Anterior cingulate cortex (tissue), 58 donors: ENCODE measurements around the gene MSI1.

ENCODE experiments used
- DNase-seq, 58 donors: peaks; one replicate each; lab custom pipeline; 2025; lab: John Stamatoyannopoulos, UW

MSI1 gene

DNA sequence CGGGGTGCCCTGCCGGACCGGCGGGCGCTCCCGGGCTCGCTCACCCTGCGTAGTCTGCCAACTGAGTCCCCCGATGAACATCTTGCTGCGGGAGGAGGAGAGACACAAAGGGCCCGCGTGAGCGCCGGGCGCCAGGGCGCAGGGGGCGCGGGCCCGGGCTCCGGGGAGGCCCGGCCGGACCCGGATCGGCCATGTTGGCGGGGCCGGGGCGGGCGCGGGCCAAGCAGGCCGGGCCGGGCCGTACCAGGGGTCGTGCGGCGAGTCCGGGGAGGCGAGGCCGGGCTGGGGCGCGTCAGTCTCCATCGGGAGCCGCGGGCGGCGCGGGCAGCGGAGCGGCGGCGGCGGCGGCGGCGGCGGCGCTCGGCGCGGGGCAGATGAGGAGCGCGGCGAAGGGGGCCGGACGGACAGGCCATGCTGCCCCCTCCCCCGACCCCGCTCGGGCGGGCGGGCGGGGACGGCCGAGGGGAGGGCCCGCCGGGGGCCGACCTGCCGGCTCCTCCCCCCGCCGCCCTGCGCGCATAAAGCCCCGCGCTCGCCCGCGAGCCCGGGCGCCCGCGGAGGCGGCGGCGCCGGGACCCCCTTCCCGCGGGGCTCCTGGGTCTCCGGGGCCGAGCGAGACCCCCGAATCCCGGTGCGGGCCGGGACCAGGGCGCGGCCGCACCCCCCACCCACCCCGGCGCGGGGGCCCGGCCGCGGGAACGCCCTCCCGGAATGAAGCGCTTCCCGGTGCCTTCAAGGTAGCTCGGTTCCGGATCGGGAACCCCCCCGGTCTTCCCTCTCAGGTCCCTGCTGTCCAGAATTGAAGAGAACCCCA, at the start of gene MSI1:
TSS of gene MSI1 (minus strand) at position 376 of the 814 bp plus-strand sequence. CDS start at position 303, 73 bp downstream.
- DNase-seq, result peak in 12 of 58 donors; percentile 1 to 44 (median 12)

DNA sequence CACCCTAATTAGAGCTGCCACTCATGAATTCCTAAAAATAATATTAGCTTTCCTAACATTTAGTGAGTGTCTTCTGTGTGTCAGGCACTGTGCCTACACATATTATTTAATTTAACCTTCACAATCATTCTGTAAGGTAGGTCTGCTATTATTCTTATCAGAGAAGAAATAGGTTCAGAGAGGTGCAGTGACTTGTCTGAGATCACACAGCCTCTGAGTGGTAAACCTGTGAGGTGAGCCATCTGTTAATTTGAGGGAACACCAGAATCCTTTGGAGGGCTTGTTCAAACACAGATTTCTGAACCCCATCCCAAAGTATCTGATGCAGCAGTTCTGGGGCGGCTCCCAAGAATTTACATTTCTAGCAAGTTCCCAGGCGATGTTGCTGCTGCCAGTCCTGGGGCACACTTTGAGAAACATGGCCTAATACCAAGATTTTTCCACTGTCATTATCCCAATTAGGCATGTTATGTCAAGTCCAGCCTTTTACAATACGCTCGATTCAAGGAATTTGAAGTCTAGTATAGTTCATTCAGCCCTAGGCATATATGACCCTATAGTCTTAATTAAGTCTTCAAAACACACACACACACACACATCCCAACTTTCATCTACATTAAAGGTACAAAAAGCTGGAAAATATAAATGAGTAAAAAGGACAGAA, 49.1 kb upstream of the MSI1 start:
- DNase-seq, result no peak

- no peak for DNase-seq
These were observed 47.7 kb upstream of the MSI1 start for GRCh38 chr12:120416490-120417216.

- DNase-seq, result peak in 46 of 58 donors; percentile 5 to 83 (median 42)
These were observed 45.1 kb upstream of the MSI1 start for GRCh38 chr12:120413901-120414695.

DNA sequence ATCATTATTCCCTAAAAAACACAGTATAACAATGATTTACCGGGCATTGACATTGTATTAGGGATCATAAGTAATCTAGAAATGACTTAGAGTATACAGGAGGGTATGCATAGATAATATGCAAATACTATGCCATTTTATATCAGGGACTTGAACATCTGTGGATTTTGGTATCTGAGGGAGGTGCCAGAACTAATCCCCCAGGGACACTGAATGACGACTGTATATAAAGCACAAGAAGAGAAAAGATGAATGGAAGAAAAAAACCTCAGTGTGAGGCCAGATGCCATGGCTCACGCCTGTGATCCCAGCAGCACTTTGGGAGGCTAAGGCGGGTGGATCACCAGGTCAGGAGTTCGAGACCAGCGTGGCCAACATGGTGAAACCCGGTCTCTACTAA, 43.5 kb upstream of the MSI1 start:
- DNase-seq, result no peak

GRCh38 chr12:120408771-120409170, 39.8 kb upstream of the MSI1 start:
- no peak for DNase-seq

- no peak for DNase-seq
These were observed 37.6 kb upstream of the MSI1 start for GRCh38 chr12:120406553-120406952.

GRCh38 chr12:120406069-120406468, 37.1 kb upstream of the MSI1 start:
- DNase-seq, result no peak

DNA sequence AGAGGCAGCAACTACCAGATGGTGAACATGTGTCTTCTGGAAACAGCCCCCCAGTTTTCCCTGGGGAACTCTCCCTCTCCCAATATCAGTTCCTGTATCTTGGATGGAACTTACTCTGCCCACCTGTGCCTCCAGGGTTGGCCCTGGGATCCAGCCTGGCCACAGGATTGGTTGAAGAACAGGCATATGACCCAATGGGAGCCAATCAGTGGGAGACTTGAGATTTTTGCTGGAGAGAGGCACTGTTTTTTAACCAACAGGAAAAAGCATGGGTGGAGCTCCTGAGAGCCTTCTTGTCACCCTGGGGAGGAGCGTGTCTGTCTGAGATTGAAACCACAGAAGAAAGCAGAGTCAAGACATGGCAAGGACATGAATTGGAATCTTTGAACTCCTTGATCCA, 35.3 kb upstream of the MSI1 start:
- DNase-seq, result no peak

GRCh38 chr12:120403869-120404268, 34.9 kb upstream of the MSI1 start:
- DNase-seq, result no peak

DNA sequence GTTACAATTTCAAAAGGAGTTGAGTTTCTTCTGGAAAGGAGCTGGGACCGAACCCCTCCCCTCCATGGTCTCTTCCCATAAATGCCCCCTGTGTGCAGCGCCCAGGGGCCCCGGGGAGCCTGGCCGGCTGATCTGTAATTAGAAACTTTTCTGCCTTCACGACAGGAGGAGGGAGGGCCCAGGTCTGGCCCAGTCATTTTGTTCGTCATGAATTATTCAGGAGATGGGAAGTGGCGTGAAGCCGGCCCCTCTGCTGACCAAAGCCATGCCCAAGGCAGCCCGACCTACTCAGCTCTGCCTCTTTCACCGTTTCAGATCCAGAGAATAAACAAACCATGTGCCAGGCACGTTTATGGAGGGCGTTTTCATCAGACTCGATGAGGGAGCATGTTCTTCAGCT, 33.3 kb upstream of the MSI1 start:
- peak in 28 of 58 donors; percentile 0 to 30 (median 6) for DNase-seq

- DNase-seq, result no peak
These were observed 30.6 kb upstream of the MSI1 start for GRCh38 chr12:120399531-120399930.

- peak in 47 of 58 donors; percentile 4 to 64 (median 22) for DNase-seq
These were observed 29.0 kb upstream of the MSI1 start for GRCh38 chr12:120397824-120398540.

DNA sequence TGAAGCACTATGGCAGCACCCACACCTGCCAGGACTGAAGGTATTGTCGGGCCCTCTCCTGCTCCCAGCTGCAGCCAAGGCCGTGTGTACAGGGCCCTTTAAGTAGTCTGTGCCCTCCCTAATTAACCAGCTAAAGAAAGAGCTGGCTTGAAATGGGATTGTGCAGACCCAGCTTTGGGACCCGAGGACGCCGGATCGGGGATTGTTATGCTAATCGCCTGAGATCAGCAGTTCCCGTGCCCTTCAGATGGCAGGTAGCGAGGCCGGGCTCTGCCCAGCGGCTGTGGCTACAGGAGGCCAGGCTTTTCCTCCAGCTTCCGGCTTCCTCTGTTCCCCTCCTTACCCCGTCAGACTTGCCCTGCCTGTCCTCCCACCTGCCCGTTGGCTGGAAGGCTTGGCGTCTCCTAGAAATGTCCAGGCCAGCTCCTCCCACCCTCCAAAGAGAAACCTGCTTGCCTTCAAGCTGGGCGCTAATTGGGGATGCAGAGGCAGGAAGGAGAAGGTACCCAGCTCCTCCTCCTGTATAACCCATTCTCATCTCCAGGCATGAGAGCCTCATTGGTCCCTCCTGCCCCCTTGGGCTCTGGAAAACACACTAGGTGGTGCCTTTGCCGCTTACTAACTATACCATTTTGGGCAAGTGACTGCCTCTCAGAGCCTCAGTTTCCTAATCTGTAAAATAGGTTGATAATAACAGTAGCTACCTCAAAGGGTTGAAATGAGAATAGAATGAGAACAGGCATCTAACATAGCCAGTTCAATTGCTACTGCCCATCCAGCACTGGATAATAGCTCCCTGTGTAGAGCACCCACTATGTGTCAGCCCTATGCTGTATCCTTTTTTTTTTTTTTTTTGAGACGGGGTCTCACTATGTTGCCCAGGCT, 25.8 kb upstream of the MSI1 start:
- DNase-seq, result peak in 3 of 58 donors; percentile 5 to 11 (median 9)

- no peak for DNase-seq
These were observed 21.7 kb upstream of the MSI1 start for GRCh38 chr12:120390540-120391120.

- DNase-seq, result peak in 28 of 58 donors; percentile 3 to 53 (median 25)
These were observed 19.9 kb upstream of the MSI1 start for GRCh38 chr12:120388691-120389481.

DNA sequence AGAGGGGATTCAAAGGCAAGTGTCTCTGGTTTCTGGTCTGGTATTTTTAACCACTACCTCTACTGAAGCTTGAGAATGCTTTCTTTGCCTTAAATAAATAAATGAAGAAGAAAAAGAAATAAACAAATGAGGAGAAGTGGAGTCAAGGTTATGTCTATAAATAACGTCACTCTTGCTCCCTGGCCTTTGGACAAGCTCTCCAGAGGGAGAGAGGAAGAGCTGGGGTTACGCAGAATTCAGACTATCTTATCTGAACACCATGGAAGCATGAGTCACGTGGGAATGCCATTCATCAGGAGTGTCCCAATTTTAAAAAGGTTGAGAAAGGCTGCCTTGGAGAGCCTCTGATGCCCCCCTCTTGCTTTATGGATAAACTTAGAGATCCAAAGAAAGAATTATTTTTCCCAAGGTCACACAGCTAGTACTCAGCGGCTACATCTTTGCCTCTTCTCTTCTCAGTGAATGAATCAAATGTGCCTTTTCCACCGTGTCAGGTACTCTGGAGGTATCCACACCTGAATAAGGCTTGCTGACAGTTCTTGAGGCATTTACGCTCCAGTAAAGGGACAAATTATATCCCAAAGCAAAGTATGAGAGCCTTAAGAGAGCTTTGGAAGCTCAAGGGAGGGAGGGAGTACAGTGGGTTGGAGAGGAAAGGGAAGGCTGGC, 12.9 kb upstream of the MSI1 start:
- no peak for DNase-seq
